Loucy (cell line): ENCODE measurements around the gene MPIG6B.

Experiments used
- CTCF ChIP-seq: fragments of 200-600 bp; sonication (generic); conservative IDR thresholded peaks from 2 replicates; pipeline ENCODE4 v1.5.1; 2014; ENCODE audit warnings: mild to moderate bottlenecking, antibody characterized with exemption, low read length
- EZH2phosphoT487 ChIP-seq: fragments of 200-600 bp; IDR thresholded peaks from 2 replicates; pipeline ENCODE4 v1.6.1; 2018; ENCODE audit warnings: antibody characterized with exemption, mild to moderate bottlenecking, moderate library complexity, borderline replicate concordance

GRCh38 chr6:31770860-31771259, 47.7 kb downstream of the MPIG6B start:
- TF ChIP-seq CTCF (no peak), EZH2phosphoT487 (no peak)
